HG03565 (cell line): ENCODE data around the gene SCNN1G.

Experiments
- ATAC-seq: cut with Tn5 transposase; IDR thresholded peaks from one replicate; pipeline ENCODE4 v1.9.1; 2021; ENCODE audit warnings: mild to moderate bottlenecking, moderate library complexity; ENCODE audit not compliant: unreplicated experiment

Gene SCNN1G

DNA sequence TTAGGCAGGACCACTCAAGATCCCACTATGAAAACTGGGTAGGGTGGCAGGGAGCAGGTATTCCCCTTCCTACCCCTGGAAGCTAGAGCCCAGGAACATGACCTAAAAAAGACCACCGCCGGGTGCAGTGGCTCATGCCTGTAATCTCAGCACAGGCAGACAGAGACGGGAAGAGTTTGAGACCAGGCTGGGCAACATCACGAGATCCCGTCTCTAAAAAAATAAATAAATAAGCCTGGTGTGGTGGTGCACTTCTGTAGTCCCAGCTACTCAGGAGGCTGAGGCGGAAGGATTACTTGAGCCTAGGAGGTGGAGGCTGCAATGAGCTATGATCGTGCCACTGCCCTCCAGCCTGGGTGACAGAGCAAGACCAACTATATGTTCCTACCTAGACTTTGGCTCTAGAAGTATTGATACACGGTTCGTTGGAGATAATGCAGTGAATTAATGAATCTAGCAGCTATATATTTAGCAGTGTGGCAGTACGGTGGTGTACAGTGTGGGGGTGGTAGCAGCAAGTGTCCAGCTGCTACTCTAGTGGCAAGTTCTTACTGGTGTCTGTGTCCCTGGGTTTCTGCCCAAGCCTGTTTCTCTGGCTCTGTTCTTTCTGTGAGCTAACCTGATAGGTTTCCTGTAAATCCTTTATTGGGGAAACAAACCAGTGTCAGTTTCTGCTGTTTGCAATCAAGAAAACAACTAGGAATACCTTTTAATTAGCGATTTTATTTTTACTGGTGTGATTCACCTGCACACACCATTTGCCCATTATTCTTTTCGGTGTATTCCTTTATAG is 30.0 kb upstream of the SCNN1G start:
- ATAC-seq: no peak

GRCh38 chr16:23155445-23156049 is 27.0 kb upstream of the SCNN1G start:
- ATAC-seq: no peak

- ATAC-seq: no peak
Observed at GRCh38 chr16:23156110-23156509, 26.4 kb upstream of the SCNN1G start.

DNA sequence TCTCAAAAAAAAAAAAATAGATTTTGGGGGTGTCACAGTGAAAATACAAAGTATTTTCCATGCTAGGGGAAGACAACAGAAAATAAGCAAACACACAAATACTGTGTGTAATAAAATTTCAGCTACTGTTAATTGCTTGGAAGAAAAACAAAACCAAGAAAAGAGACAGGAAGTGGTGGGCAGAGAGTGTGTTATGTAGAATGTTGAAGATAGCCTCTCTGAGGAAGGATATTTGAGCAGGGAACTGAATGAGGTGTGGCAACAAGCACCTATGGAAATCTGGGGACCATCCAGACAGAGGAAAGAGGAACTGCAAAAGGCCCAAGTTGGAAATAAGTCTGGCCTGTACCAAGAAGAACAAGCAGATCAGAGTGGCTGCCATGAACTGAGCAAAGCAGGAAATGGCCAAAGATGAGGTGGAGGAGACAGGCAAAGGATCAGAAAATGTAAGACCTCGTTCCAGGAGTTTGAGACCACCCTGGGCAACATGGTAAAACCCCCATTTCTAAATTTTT is 25.5 kb upstream of the SCNN1G start:
- no peak for ATAC-seq

DNA sequence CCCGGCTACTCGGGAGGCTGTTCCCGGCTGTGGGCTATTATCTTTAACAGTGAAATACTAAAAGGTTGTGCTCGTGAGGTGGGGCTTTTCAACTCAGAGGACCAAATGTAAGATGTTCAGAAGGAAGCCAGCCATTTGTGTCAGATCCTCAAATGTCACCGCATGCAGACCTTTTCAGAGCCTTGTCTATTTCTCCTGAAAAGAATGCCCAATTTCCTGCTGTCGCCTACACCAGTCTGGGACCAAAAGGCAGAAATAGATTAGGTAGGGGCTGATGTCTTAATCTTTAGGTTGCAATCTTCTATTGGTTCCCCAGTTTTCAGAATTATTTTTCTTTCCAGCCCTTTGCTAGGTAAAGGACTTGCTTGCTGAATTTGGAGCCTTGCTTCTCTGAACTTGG is 24.4 kb upstream of the SCNN1G start:
- no peak for ATAC-seq

DNA sequence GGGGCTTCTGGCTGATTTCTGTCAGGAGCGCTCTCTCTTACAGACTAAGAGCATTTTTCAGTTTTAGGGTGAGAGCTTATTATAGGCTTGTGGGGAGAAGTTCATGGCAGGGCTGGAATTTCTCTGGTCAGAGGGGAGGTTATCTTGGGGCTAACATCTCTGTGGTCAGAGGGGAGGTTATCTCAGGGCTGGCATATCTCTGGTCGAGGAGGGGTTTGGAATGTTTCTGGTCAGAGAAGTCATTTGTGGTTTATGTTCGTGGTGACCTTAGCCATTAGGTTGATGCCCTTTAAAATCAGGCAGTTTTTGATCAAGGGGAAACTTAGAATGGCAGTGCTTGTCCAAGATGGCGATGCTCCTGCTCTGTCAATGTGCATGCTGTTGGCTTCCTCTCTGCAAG is 22.5 kb upstream of the SCNN1G start:
- ATAC-seq: no peak

DNA sequence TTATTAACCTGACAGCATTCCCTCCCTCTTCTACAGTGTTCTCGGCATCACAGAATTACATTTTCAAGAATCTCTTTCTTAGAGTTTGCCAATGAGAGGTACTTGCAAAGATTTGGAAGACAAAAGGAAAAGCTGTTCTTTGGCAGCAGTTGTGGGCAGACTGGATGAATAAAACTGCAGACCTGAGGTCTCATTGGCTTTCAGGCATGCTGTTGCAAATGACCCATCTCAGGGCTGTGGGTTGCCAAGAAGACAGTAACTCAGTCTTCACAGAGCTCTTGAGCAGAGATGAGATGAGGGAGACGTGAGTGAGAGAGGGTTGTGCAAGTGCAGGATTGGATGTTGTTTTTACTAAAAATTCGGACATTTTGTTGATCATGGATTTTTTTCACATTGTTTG is 22.0 kb upstream of the SCNN1G start:
- no peak for ATAC-seq

GRCh38 chr16:23163921-23164320 is 18.6 kb upstream of the SCNN1G start:
- no peak for ATAC-seq

DNA sequence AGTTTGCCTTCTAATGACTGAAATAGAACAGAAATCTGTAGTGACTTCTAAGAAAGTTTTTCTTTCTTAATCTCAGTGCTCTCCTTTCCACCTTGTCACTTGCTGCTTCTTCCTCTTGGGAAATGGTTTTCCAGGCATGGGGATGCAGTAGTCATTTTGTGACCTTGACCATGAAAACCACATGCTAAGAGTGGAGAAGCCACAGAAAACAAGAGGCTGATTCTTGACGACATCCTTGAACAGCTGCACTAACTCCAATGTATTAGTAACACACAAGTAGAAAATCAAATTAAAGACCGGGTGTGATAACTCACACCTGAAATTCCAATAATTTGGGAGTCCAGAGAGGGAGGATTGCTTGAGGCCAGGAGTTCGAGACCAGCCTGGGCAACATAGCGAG is 17.8 kb upstream of the SCNN1G start:
- no peak for ATAC-seq

GRCh38 chr16:23172583-23172982 is 10.0 kb upstream of the SCNN1G start:
- ATAC-seq: no peak

- ATAC-seq: no peak
Observed at GRCh38 chr16:23172994-23173393, 9.6 kb upstream of the SCNN1G start.

DNA sequence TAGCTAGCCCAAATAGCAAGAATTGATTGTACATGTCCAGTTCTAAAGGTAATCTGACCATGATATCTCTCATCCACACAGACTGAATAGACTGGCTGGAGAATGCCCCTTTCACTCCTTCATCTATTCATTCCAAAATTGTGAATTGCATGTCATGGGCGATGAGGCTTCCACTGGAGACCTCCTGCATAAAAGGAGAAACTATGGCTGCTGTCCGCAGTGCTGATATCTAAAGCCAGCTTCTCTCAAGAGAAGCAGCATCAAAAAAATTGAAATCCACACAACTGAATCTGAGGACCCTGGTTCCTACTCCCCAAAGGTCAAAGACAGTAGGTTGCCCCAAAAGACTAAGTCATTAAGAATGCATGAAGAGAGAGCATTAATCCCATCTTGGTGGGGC is 7.9 kb upstream of the SCNN1G start:
- ATAC-seq: no peak

DNA sequence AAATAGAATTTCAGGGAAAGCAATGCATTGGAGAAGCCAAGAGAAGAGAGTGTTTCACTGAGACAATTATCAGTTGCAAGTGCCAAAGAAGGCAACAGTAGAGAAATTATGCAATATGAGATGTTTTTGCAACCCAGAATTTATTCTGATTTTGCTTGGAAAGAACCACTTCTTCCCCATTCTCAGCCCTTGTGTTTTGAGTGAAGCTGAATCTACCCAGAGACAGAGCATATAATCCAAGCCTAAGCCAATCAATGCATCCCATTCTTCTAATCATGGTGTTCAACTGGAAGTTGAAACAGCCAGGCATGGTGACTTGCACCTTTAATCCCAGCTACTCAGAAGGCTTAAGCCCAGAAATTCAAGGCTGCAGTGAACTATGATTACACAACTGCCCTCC is 6.9 kb upstream of the SCNN1G start:
- ATAC-seq: no peak

DNA sequence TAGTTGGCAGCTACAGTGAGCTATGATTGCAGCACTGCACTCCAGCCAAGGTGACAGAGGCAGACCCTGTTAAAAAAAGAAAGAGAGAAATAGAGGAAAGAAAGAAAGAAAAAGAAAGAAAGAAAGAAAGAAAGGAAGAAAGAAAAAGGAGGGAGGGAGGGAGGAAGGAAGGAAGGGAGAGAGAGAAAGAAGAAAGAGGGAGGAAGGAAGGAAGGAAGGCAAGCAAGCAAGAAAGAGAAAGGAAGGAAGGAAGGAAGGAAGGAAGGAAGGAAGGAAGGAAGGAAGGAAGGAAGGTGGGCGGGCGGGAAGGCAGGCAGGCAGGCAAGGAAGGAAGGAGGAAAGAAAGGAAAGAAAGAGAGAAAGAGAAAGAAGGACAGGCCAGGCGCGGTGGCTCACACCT is 1.0 kb upstream of the SCNN1G start:
- ATAC-seq: no peak

DNA sequence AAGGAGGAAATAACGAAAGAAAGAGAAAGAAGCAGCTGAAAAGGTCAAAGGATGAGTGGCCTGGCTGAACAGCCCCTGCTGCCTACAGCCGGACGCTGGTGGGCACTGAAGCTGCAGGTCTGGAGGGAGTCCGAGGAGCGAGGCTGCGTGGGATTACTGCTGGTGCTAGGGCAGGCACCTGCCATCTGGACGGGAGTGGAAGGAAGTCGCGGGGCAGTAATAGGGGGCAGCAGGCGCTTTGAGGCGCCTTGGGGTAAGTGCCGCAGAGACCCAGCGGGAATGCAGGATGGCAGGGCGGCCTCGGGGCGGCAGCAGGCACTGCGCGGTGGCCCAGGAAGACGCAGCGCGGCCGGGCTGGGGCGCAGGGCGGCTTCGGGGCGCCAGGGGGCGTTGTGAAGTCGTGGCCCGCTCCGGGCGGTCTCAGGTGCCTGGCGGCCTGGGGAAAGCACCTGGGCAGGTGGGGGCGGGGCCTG is 303 bp upstream of the SCNN1G start:
- ATAC-seq: peak; percentile 72

GRCh38 chr16:23183543-23183862 is 958 bp downstream of the SCNN1G start:
- no peak for ATAC-seq

GRCh38 chr16:23185656-23186055 is 3.1 kb downstream of the SCNN1G start:
- no peak for ATAC-seq

- ATAC-seq: no peak
Observed at GRCh38 chr16:23186171-23186570, 3.6 kb downstream of the SCNN1G start.

GRCh38 chr16:23187341-23187740 is 4.8 kb downstream of the SCNN1G start:
- no peak for ATAC-seq

GRCh38 chr16:23188911-23189310 is 6.4 kb downstream of the SCNN1G start:
- ATAC-seq: no peak

DNA sequence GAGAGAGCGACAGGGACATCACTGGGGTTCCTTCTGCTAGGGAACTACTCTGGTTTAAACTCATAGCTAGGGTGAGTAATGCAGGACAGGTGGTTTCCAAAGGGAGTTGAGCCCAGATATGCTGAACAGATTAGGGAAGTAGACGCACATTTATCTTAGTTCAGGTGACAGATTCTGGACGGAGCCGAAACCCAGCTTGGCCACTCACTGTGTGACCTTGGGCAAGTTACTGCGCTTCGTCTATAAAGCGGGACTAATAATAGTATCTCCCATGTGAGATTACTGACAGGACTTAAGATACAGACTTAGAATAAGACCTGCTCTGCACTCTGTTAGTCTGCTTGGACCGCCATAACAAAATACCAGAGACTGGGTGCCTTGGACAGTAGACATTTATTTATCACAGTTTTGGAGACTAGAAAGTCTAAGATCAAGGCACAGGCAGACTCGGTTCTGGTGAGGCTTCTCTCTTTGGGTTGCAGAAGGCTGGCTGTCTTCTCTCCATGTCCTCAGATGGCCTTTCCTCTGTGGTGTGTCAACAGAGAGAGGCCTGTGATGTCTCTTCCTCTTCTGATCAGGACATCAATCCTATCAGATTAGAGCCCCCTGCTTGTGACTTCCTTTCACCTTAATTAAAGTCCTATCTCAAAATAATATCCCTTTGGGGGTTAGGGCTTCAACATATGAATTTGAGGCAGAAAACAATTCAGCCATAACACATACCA is 12.1 kb downstream of the SCNN1G start:
- ATAC-seq: no peak
